Measurements from ENCODE around the gene PIGX.

Gene PIGX

GRCh38 chr3:196749125-196749524, 36.9 kb downstream of the PIGX start:
- no peak for DNase-seq (ENCODE audit: low read depth)
- no peak overlapping the region for H3K4me3 ChIP-seq (ENCODE audit: low read depth, low read length)

GRCh38 chr3:196753201-196753600, 41.0 kb downstream of the PIGX start:
- DNase-seq (ENCODE audit: low read depth), result no peak
- H3K4me3 ChIP-seq (ENCODE audit: low read depth, low read length), result no peak overlapping the region

DNA sequence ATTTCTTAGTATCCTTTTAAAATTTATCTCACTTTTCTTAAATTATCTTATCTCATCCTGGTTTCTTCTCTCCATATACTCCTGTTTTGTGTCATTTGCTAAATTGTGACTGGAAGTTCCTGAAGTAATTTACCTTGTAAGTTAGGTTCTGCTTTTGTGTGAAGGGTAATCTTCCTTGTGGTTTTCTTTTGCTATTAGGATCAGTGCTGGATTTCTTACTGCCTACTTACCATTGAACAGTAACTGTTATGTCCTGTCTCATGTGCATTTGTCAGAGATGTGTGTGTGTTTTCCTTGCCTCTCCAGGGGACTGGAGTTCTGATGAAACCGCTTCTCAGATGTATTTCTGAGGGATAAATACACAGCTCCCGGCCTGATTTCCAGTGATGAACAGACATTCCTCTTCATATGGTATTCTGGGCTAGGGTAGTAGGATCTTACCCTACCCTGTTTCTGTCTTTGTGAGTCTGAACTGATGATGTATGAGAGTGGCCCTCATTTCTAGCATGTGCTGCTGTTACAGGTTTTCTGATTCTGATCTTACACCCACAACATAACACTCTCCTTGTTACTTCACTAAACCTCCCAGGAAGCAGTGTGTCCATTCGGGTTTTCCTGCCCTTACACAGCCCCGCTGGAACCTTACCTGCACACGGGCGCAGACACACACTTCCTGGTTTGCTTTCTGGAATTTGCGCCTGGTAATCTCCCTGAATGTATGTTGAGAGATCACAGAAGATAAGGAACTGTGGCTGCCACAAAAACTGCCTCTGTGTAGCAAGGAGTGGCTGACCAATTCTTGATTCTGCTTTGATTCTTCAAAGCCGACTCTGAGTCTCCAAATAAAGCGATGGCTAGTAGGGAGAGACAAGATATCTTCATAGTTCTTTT, 42.2 kb downstream of the PIGX start:
- DNase-seq (ENCODE audit: low read depth), result peak; percentile 47
- no peak overlapping the region for H3K4me3 ChIP-seq (ENCODE audit: low read depth, low read length)

DNA sequence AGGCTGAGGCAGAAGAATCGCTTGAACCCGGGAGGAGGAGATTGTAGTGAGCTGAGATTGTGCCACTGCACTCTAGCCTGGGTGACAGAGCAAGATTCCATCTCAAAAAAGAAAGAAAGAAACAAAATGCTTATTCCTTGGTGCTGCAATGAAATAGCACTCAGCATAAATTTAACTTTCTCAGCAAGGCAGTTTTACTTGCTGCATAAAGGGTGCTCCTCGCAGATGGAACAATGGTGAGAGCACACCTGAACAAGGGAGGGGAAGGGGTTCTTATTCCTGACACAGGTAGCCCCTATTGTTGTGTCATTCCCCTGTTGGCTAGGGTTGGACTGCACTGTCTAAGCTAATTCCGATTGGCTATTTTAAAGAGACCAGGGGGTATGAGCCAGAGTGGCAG, 44.6 kb downstream of the PIGX start:
- H3K4me3 ChIP-seq (ENCODE audit: low read depth, low read length), result no peak overlapping the region
- no peak for DNase-seq (ENCODE audit: low read depth)

DNA sequence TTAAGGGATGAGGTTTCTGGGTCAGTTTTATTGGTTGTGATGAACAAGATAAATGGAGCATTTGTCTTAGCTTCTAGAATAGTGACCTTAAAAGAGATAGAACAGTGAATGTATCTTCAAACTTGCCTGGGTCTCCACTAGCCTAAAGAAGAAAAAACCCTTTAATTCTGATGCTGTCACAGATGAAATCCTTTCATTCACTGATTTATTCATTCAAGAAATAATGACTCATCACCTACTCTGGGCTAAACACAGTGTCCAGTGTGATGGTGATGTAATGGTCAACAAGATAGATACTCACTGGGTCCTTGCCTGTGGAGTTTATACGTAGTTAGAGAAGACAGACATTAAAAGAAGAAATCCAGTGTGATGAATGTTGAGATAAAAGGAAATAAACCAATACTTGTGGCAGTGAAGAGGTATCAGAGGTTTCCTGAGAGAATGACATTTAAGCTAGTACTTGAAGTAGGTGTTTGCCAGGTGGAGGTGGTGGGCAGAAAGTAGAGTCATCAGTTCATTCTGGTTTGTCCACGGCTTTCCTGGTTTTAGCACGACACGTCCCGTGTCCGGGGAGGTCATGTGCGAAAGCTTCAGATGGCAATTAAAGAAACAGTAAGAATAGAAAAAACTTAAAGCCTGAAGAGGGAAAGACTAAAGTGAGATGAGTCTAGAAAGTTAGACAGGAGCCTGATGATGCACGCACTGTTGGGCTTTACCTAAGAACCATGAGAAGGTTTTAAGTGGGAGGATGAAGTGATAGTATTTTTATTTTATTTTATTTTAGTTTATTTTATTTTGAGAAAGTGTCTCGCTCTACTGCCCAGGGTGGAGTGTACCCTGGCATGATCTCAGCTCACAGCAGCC, 45.9 kb downstream of the PIGX start:
- DNase-seq (ENCODE audit: low read depth), result peak; percentile 57
- H3K4me3 ChIP-seq (ENCODE audit: low read depth, low read length), result no peak overlapping the region

DNA sequence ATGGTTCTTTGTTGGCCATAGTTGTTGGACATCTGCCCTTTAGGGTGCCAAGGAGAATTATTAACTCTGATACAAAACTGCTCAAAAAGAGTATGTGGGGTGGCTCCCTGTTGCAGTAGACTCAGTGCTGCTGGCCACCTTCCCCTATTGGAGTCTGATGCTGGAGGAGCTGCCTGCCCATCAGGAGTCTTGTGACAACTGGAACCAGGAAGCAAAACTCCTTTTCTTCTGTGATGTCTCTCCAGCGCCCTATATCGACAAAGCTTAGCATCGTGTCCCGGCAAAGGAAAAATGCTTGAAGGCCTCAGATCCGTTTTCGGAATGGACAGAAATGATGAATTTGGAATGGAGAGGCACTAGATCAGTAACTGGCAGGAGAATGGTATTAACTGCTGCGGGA, 51.0 kb downstream of the PIGX start:
- no peak overlapping the region for H3K4me3 ChIP-seq (ENCODE audit: low read depth, low read length)
- no peak for DNase-seq (ENCODE audit: low read depth)

- no peak overlapping the region for H3K4me3 ChIP-seq (ENCODE audit: low read depth, low read length)
- no peak for DNase-seq (ENCODE audit: low read depth)
These were observed 53.3 kb downstream of the PIGX start for GRCh38 chr3:196765454-196765853.

DNA sequence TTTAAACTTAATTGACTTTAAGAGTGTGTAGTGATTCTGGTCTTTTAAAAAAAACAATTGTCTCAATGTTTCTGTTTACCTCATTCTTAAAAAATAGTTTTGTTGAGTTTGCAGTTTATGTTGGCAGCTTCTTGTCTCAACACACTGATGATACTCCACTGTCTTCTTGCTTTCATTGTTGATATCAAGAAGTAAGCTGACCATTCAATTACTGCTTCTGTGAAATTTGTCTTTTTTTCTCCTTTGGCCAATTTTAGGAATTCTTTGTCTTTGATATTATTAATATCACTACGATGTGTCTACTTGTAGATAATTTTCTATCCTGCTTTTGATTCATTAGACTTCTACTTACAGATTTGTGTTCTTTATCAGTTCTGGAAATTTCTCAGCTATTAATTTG, 58.9 kb downstream of the PIGX start:
- DNase-seq (ENCODE audit: low read depth), result no peak
- H3K4me3 ChIP-seq (ENCODE audit: low read depth, low read length), result no peak overlapping the region

GRCh38 chr3:196772102-196772501, 59.9 kb downstream of the PIGX start:
- H3K4me3 ChIP-seq (ENCODE audit: low read depth, low read length), result no peak overlapping the region
- DNase-seq (ENCODE audit: low read depth), result no peak

- no peak overlapping the region for H3K4me3 ChIP-seq (ENCODE audit: low read depth, low read length)
- DNase-seq (ENCODE audit: low read depth), result no peak
These were observed 60.7 kb downstream of the PIGX start for GRCh38 chr3:196772897-196773296.

- H3K4me3 ChIP-seq (ENCODE audit: low read depth, low read length), result no peak overlapping the region
- DNase-seq (ENCODE audit: low read depth), result no peak
These were observed 62.1 kb downstream of the PIGX start for GRCh38 chr3:196774191-196774820.

GRCh38 chr3:196774848-196775422, 62.8 kb downstream of the PIGX start:
- DNase-seq (ENCODE audit: low read depth), result no peak
- H3K4me3 ChIP-seq (ENCODE audit: low read depth, low read length), result no peak overlapping the region

DNA sequence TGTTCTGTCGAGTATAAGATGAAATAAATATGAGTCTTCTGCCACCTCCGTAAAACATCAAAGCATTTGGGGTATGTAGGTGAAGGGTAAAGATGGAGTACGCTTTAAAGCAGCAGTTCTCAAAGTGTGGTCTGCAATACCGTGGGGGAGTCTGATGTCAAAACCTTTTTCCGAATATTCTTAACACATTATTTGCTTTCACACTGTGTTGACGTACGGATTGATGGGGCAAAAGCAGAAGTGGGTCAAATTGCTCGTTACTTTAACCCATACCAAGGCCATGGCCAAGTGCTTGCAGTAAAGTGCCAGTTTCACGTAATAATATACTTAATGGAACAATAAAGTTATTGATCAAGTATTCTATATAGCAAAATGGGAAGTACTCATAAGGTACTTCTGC, 63.8 kb downstream of the PIGX start:
- no peak overlapping the region for H3K4me3 ChIP-seq (ENCODE audit: low read depth, low read length)
- DNase-seq (ENCODE audit: low read depth), result no peak

GRCh38 chr3:196777836-196778235, 65.7 kb downstream of the PIGX start:
- no peak overlapping the region for H3K4me3 ChIP-seq (ENCODE audit: low read depth, low read length)
- no peak for DNase-seq (ENCODE audit: low read depth)

GRCh38 chr3:196778755-196779154, 66.6 kb downstream of the PIGX start:
- no peak overlapping the region for H3K4me3 ChIP-seq (ENCODE audit: low read depth, low read length)
- peak; percentile 30 for DNase-seq (ENCODE audit: low read depth)

- no peak for DNase-seq (ENCODE audit: low read depth)
- H3K4me3 ChIP-seq (ENCODE audit: low read depth, low read length), result no peak overlapping the region
These were observed 70.3 kb downstream of the PIGX start for GRCh38 chr3:196782511-196782910.

All from skeletal muscle cell (primary cell).